Neural crest cell (in vitro differentiated cells): ENCODE data around the gene CLDN16. TPM values are rescaled to one million over a fixed set of nuclear protein-coding genes. Genes with fewer than 3 reads are reported as not detected.

Source experiments
- DNase-seq: peaks from one replicate; pipeline ENCODE4 v3.0.0; 2021; ENCODE audit warnings: low read depth, mixed read lengths, low spot score
- H3K27ac Mint-ChIP-seq: one replicate; pipeline ENCODE4 v1.8.0; 2021; ENCODE audit warnings: mild to moderate bottlenecking, mixed read lengths; ENCODE audit not compliant: unreplicated experiment
- H3K27me3 Mint-ChIP-seq: 2 replicates; pipeline ENCODE4 v1.8.0; 2021; ENCODE audit warnings: low read depth, mild to moderate bottlenecking, mixed read lengths
- H3K36me3 Mint-ChIP-seq: 2 replicates; pipeline ENCODE4 v1.8.0; 2021; ENCODE audit warnings: low read depth, mild to moderate bottlenecking, mixed read lengths
- H3K4me1 Mint-ChIP-seq: 2 replicates; pipeline ENCODE4 v1.8.0; 2021; ENCODE audit warnings: mixed read lengths
- H3K4me3 Mint-ChIP-seq: one replicate; pipeline ENCODE4 v1.8.0; 2021; ENCODE audit warnings: mild to moderate bottlenecking, mixed read lengths
- H3K9me3 Mint-ChIP-seq: 2 replicates; pipeline ENCODE4 v1.8.0; 2021; ENCODE audit warnings: mixed read lengths
- CTCF ChIP-seq: fragments of 200-600 bp; sonication (generic); conservative IDR thresholded peaks from 2 replicates; pipeline ENCODE4 v1.5.0; 2021; ENCODE audit warnings: antibody characterized with exemption, mild to moderate bottlenecking
- total RNA-seq: library from RNA; stranded (reverse); gene quantifications from 2 replicates; pipeline ENCODE4 v1.2.1, GENCODE V29; 2021

Gene CLDN16
- total RNA-seq, 1 donor from 2014 or later = not detected

GRCh38 chr3:190378240-190378891 lies 9.6 kb upstream of the CLDN16 start:
- no peak for DNase-seq
- Mint-ChIP-seq H3K27ac (no peak overlapping the region), H3K36me3 (no peaks in the 10 kb centered on the region), H3K4me1 (no peaks in the 10 kb centered on the region), H3K4me3 (no peak overlapping the region), H3K9me3 (no peaks in the 10 kb centered on the region), H3K27me3 (no peaks in the 10 kb centered on the region)
- TF ChIP-seq CTCF = no peak

GRCh38 chr3:190380184-190380583 lies 7.8 kb upstream of the CLDN16 start:
- H3K9me3 Mint-ChIP-seq = no peaks in the 10 kb centered on the region
- no peak for TF ChIP-seq CTCF
- no peaks in the 10 kb centered on the region for H3K36me3 Mint-ChIP-seq
- no peak overlapping the region for H3K4me3 Mint-ChIP-seq
- H3K27ac Mint-ChIP-seq = no peak overlapping the region
- H3K4me1 Mint-ChIP-seq = no peaks in the 10 kb centered on the region
- no peaks in the 10 kb centered on the region for H3K27me3 Mint-ChIP-seq
- DNase-seq = no peak

GRCh38 chr3:190381441-190381840 lies 6.5 kb upstream of the CLDN16 start:
- Mint-ChIP-seq H3K4me1 (no peaks in the 10 kb centered on the region), H3K36me3 (no peaks in the 10 kb centered on the region)
- no peak for DNase-seq

GRCh38 chr3:190382082-190382481 lies 5.9 kb upstream of the CLDN16 start:
- no peak overlapping the region for H3K4me3 Mint-ChIP-seq
- H3K27me3 Mint-ChIP-seq = no peaks in the 10 kb centered on the region
- DNase-seq = no peak
- no peaks in the 10 kb centered on the region for H3K9me3 Mint-ChIP-seq
- H3K4me1 Mint-ChIP-seq = no peaks in the 10 kb centered on the region
- TF ChIP-seq CTCF = no peak
- no peak overlapping the region for H3K27ac Mint-ChIP-seq
- no peaks in the 10 kb centered on the region for H3K36me3 Mint-ChIP-seq

More at GRCh38 chr3:190381441-190381840, 6.5 kb upstream of the CLDN16 start:
- no peak overlapping the region for H3K27ac Mint-ChIP-seq
- no peaks in the 10 kb centered on the region for H3K27me3 Mint-ChIP-seq
- H3K9me3 Mint-ChIP-seq = no peaks in the 10 kb centered on the region
- no peak overlapping the region for H3K4me3 Mint-ChIP-seq
- TF ChIP-seq CTCF = no peak

- Mint-ChIP-seq H3K4me3 (no peak overlapping the region), H3K9me3 (no peaks in the 10 kb centered on the region), H3K27me3 (no peaks in the 10 kb centered on the region), H3K36me3 (no peaks in the 10 kb centered on the region), H3K27ac (no peak overlapping the region), H3K4me1 (no peaks in the 10 kb centered on the region)
- DNase-seq = no peak
- no peak for TF ChIP-seq CTCF
Measured at GRCh38 chr3:190384309-190384756, 3.6 kb upstream of the CLDN16 start.
